Renal cortical epithelial cell (primary cell): ENCODE data around the gene PID1. TPM values are rescaled to one million over a fixed set of nuclear protein-coding genes. Genes with fewer than 3 reads are reported as not detected.

ENCODE experiments used
- DNase-seq: peaks from one replicate; pipeline ENCODE4 v3.0.0-alpha.2; 2011; ENCODE audit warnings: low read depth
- total RNA-seq: library from RNA; depleted of rRNA; stranded (reverse); fragments of >200 nt; gene quantifications from 2 replicates; pipeline ENCODE4 v1.2.3, GENCODE V29; 2014

The PID1 gene
- total RNA-seq, 1 donor from 2014 or later, result 1.5 TPM

DNA sequence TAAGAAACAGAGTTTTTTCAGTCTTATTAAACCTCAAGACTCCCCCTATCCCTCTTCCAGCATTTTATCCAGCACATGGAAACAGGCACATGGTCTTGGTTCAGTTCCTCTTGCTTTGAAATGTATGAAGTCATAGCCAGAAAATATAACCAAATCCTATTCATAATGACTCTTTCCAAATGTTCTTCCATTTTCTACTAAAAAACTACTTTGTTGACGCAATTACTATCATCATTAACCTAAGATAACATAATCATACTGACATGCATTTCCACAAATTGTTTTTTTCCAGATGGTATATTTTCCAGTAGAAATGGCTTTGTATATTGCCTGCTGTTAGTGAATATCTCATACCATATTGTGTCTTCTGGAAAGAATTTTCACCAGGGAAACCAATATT lies 261.3 kb downstream of the PID1 start:
- DNase-seq, result no peak

DNA sequence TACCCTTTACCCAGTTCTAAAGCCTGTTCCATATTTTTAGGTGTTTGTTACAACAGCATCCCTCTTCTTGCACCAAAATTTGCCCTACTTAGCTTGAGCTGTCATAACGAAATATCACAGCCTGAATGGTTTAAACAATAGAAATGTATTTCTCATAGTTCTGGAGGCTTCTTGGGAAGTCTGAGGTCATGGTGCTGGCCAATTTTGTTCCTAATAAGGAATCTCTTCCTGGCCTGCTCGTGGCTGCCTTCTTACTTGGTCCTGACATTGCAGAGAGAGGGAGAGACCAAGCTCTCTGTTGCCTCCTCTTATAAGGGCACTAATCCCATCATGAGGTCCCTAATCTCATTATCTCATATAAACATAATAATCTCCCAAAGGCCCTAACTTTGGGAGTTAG lies 267.8 kb downstream of the PID1 start:
- DNase-seq, result no peak

DNA sequence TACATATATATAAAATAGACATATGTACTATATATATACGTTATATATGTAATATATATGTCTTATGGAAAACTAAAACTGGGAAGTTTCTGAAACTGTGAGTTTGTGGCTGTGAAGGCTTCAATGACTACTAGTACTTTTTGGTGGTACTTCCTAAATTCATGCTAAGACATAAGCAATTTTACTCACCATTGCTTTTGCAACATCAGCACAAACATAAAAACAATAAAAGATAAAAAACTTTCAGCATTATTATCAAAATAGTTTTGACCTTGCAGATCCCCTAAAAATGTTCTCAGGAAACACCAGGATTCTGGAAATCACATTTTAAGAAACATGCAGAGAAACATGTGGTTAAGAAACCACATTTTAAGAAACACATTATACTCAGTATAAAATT lies 269.9 kb downstream of the PID1 start:
- no peak for DNase-seq

DNA sequence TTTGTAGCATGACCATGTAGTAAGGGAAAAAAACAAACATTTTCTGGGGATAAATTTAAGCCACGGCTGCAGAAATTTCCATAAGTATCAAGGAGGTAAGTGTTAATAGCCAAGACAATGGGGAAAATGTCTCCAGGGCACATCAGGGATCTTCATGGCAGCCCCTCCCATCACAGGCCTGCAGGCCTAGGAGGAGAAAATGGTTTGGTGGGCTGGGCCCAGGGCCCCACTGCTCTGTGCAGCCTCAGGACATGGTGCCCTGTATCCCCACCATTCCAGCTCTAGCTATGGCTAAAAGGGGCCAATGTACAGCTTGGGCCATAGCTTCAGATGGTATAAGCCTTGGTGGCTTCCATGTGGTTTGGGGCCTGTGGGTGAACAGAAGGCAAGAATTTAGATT lies 271.8 kb downstream of the PID1 start:
- no peak for DNase-seq

DNA sequence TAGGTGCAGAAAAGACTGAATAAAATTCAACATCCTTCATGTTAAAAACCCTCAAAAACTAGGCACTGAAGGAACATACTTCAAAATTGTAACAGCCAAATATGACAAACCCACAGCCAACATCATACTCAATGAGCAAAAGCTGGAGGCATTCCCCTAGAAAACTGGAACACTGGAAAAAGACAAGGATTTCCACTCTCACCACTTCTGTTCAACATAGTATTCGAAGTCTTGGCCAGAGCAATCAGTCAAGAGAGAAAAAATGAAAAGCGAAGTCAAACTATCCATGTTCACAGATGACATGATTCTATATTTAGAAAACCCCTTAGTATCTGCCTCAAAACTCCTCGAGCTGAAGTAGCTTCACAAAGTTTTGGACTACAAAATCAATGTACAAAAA lies 282.3 kb downstream of the PID1 start:
- DNase-seq, result no peak

DNA sequence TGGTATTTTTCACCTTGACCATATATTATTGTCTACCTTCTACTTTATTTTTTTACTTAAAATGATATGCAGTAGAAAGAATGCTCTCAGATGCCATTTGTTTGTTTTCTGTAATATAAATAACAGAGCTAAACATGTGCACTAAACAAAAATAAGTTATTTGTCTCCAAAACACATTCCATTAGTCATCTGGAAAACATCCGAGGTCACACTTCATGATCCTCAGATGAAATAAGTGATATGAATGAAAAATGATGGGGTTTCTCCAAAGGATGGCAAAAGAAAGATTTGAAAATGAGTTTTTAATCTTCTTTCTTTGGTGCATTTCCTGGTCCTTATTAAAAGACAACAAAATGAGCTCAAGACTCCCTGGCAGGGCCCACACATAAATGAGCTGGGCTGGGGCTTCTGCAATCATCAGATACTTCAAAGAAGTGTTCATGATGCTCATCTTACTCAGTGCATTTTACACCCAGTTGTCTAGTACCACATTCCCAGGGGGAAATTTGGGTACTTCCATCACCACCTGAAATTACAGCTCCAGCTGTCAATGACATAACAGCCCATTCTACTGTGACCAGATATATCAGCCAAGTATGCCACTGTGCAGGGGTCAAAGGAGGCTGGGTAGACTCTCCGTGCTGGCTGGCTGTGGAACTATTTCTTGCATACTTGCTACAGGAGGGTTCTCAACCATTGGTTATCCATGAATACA lies 283.5 kb downstream of the PID1 start:
- DNase-seq, result no peak

DNA sequence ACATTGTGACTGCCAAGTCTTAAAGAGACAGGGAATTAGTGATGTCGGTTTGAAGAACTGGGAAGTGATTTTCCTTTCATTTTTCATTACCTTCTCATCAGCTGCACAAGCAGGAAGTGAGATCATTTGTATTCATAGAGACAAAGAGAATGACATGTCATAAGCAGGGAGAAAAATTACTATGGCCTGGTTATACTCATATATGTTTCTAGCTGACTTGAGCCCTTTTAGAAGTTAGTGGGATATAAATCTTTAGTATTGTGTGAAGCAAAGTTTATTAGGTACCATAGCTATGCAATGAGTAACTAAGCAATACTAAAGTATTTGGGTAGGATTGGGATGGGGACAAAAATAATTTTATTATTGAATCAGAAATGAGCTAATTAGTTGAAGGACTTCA lies 284.1 kb downstream of the PID1 start:
- DNase-seq, result no peak

DNA sequence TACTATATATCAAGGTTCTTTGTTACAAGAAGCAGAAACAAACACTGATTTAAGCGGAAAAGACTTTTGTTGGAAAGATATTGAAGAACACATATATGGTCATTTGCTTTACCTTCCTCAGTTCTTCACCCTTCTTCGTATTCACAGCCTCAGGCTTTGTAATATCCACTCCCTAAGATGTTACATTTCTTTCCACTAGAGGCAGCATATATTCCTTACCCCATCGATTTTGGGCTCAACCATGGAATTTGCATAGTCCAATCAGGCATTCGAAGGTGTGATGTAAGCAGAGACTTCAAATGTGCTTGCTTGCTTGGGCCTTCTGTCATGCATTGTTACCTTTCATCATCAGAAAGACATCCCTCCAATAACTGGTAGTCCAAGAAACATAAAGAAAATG lies 287.4 kb downstream of the PID1 start:
- DNase-seq, result no peak

DNA sequence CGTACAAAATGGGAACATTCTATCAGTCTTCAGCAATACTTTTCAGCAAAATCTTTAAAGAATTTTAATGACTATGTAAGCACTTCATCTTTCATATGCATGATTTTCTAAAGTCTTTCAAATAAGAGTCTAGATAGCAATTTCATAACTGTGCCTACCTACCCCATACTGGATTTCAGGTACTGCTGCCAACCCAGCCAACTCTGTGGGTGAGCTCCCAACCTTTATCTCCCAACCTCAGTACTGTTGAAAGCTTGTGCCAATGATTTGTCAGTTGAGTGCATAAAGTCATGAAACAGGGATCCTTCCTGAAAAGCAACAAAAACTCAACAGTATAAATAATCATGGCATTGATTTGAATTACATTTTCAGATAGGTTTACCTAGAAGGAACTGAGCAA lies 296.9 kb downstream of the PID1 start:
- no peak for DNase-seq
